Embryonic facial prominence (tissue), 1 donor: ENCODE results near the gene PABPN1.
"Not testable (repeated sequence)": the region's sequence is repeated elsewhere in the genome, so short reads cannot be mapped to it uniquely, and the experiment has no call there.

ENCODE experiments used
- DNase-seq: peaks from one replicate; pipeline ENCODE4 v3.0.0-alpha.2; 2016; ENCODE audit errors: extremely low spot score

The PABPN1 gene

DNA sequence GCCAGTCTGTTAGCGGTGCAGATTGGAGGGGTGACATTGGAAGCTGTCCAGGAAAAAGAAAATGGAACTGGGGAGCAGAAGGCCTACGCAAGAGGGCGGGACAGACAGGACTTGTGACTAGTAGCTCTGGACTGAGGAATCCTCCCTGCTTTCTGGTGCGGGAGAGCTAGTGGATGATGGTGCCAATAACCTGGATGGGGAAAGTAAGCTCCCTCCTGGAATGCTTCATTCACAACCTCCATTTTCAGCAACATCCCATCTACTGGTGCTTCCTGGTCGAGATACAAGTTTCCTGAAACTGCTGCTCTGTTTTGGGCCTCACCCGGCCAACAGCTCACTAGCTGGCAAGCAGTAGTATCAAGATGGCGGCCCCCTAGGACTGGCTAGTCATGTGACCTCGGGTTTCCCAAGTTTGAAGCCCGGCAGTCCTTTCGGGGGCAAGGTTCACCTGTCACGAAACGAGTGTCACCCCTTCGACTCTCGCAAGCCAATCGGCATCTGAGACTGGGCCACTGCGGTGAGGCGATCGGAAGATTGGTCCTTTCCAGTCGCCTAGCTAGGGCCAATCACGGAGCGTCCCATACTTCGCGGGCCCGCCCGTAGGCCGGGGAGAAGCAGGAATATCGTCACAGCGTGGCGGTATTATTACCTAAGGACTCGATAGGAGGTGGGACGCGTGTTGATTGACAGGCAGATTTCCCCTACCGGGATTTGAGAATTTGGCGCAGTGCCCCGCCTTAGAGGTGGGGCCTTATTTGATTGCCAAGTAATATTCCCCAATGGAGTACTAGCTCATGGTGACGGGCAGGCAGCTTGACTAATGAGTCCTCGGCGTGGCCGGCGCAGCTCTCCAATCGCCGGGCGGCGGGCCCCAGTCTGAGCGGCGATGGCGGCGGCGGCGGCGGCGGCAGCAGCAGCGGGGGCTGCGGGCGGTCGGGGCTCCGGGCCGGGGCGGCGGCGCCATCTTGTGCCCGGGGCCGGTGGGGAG, at the start of gene PABPN1:
TSS of gene PABPN1 (plus strand) at position 874 of the 988 bp plus-strand sequence. CDS start at position 887, 13 bp downstream.
- DNase-seq: peak; percentile 99

- DNase-seq: no peak
Observed at GRCh38 chr14:23275412-23275811, 45.8 kb upstream of the PABPN1 start.

GRCh38 chr14:23277189-23277588, 44.1 kb upstream of the PABPN1 start:
- no peak for DNase-seq

- DNase-seq: not testable (repeated sequence)
Observed at GRCh38 chr14:23277928-23278327, 43.3 kb upstream of the PABPN1 start.

- no peak for DNase-seq
Observed at GRCh38 chr14:23281247-23281646, 40.0 kb upstream of the PABPN1 start.

GRCh38 chr14:23284654-23285529, 36.4 kb upstream of the PABPN1 start:
- no peak for DNase-seq

DNA sequence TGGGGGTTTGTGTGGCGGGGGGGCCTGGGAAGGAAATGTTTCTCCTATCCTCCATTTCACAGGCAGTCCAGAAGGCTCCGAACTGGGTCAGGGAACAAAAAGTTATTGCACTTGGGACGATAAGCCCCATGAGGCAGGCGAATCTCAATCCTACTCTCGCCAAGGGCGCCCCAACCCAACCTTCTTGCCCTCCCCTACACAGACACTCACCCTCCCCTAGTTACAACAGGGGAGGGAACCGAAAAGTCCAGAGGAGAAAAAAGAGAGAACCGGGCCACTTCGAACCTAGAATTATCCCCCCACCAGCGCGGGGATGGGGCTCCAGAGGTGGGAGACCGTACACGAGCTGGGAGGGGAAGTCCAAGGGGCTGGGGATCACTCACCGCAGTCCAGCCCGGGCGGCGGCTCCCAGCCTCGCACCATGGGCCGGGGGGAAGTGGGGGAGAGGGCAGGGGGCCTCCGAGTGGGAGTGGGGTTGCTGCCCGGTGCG, 35.7 kb upstream of the PABPN1 start:
- no peak for DNase-seq

- DNase-seq: peak; percentile 93
Observed at GRCh38 chr14:23286020-23286901, 35.0 kb upstream of the PABPN1 start, which contains the start of gene HOMEZ. HOMEZ (minus strand) TSS chr14:23286132; CDS start chr14:23285952, 180 bp downstream.

GRCh38 chr14:23286902-23287479, 34.3 kb upstream of the PABPN1 start:
- no peak for DNase-seq

GRCh38 chr14:23294734-23295561, 26.3 kb upstream of the PABPN1 start:
- DNase-seq: no peak

DNA sequence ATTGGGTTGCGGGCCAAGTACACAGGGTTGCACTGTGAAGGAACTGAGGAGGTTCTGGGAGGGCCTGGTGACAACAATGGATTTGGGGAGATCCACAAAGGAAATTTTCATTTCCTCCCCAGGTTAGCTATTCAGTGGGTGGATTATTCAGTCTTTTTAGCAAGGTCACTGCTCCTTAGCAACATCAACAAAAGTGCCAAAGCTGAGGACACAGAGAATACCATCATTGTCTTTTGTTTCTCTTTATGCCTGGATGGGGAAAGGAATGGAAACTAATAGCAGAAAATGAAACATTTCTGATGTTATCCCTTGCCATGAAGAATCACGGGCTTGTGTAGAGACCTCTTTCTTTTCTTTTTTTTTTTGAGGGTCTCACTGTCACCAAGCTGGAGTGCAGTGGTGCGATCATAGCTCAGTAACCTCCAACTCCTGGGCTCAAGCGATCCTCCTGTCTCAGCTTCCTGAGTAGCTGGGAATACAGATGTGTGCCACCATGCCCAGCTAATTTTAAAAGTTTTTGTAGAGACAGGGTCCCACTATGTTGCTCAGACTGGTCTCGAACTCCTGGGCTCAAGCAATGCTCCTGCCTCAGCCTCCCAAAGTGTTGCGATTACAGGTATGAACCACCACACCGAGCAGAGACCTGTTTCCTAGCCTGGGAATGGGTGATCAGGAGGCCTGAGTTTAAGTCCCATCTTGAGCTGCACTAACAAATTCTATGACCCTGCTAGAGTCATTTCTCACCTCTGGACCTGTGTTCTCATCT, 25.1 kb upstream of the PABPN1 start:
- no peak for DNase-seq

- no peak for DNase-seq
Observed at GRCh38 chr14:23297096-23297495, 24.2 kb upstream of the PABPN1 start.

- DNase-seq: no peak
Observed at GRCh38 chr14:23297611-23298277, 23.5 kb upstream of the PABPN1 start.

GRCh38 chr14:23299211-23299957, 21.9 kb upstream of the PABPN1 start:
- no peak for DNase-seq

GRCh38 chr14:23299986-23300686, 21.1 kb upstream of the PABPN1 start:
- DNase-seq: no peak

DNA sequence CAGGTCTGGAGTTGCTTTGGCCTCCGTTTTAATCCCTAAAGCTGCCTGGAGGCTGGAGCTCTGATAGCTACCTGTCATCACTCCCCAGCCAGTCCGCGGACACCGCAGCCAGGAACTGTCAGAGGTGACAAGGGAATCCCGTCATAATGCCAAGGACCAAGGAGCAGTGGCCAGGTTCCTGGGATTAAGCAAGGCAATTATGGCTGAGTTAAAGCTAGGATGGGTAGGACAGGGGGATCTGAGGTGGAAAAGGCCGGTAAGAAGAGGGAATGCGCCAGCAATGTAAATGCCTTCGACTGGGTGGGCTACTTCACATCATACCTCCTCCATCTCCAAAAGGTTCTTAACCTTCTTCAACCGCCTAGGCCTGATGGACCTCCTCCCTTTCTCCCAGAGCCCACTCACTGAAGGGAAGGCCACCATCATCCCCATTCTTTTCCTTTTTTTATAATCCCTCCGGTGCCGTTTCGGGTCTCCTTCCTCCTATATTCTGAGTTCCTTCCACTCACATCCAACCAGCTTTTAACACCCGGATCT, 20.5 kb upstream of the PABPN1 start:
- DNase-seq: no peak
